Measurements from ENCODE around the gene ZNF474.
A peak's percentile ranks its signal among the peaks of the same experiment; 100 is the strongest.

ZNF474 gene

GRCh38 chr5:122099060-122099790 is 30.1 kb upstream of the ZNF474 start:
- ATAC-seq (ENCODE audit: low read depth) (peak; percentile 99), DNase-seq (ENCODE audit: low spot score) (peak; percentile 81)
- no peaks in the 10 kb centered on the region for H3K9me3 ChIP-seq (ENCODE audit: severe bottlenecking)
- H3K4me3 ChIP-seq (ENCODE audit: severe bottlenecking), result no peak overlapping the region
- H3K27me3 ChIP-seq (ENCODE audit: insufficient read depth, poor library complexity, severe bottlenecking), result no peaks in the 10 kb centered on the region
- H3K27ac ChIP-seq (ENCODE audit: poor library complexity, severe bottlenecking), result peak overlapping the region; percentile 1
- peaks cover 11% of the 10 kb centered on the region for H3K4me1 ChIP-seq (ENCODE audit: insufficient read depth, poor library complexity, severe bottlenecking)
- TF ChIP-seq, protein P1, sequence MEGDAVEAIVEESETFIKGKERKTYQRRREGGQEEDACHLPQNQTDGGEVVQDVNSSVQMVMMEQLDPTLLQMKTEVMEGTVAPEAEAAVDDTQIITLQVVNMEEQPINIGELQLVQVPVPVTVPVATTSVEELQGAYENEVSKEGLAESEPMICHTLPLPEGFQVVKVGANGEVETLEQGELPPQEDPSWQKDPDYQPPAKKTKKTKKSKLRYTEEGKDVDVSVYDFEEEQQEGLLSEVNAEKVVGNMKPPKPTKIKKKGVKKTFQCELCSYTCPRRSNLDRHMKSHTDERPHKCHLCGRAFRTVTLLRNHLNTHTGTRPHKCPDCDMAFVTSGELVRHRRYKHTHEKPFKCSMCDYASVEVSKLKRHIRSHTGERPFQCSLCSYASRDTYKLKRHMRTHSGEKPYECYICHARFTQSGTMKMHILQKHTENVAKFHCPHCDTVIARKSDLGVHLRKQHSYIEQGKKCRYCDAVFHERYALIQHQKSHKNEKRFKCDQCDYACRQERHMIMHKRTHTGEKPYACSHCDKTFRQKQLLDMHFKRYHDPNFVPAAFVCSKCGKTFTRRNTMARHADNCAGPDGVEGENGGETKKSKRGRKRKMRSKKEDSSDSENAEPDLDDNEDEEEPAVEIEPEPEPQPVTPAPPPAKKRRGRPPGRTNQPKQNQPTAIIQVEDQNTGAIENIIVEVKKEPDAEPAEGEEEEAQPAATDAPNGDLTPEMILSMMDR (IDR thresholded peaks at IDR 0.05; ENCODE audit: poor library complexity, severe bottlenecking), result no peak
- no peaks in the 10 kb centered on the region for H3K36me3 ChIP-seq (ENCODE audit: low read depth)

GRCh38 chr5:122101636-122102285 is 27.6 kb upstream of the ZNF474 start:
- TF ChIP-seq, protein P1 (IDR thresholded peaks at IDR 0.05; ENCODE audit: poor library complexity, severe bottlenecking), result peak; percentile 91
- Histone ChIP-seq H3K4me3 (ENCODE audit: severe bottlenecking) (no peak overlapping the region), H3K4me1 (ENCODE audit: insufficient read depth, poor library complexity, severe bottlenecking) (peaks cover 11% of the 10 kb centered on the region), H3K9me3 (ENCODE audit: severe bottlenecking) (no peaks in the 10 kb centered on the region), H3K36me3 (ENCODE audit: low read depth) (no peaks in the 10 kb centered on the region), H3K27me3 (ENCODE audit: insufficient read depth, poor library complexity, severe bottlenecking) (no peaks in the 10 kb centered on the region), H3K27ac (ENCODE audit: poor library complexity, severe bottlenecking) (no peak overlapping the region)
- ATAC-seq (ENCODE audit: low read depth) (peak; percentile 59; the same call in 2 of the 3 replicates), DNase-seq (ENCODE audit: low spot score) (no peak)

DNA sequence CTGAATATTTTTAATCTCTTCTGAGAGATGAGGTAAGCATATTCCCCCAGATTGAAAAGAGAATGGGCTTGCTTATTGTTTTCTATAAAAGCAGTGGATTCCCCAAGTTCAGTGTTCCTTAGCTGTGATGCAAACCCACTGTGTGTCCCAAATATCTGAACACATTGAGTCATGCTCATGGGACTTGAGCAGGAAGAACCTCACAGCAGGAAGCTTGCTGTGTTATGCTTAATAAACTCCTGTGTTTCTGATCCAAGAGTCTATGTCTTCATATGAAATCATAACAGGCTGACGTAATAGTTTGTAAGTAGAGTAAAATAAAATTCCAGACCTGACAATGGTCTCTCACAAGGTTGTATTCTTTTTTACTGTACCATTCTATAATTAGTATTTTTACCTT is 26.5 kb upstream of the ZNF474 start:
- ATAC-seq (ENCODE audit: low read depth) (no peak), DNase-seq (ENCODE audit: low spot score) (no peak)
- TF ChIP-seq, protein P1 (IDR thresholded peaks at IDR 0.05; ENCODE audit: poor library complexity, severe bottlenecking), result no peak
- Histone ChIP-seq H3K4me3 (ENCODE audit: severe bottlenecking) (no peak overlapping the region), H3K4me1 (ENCODE audit: insufficient read depth, poor library complexity, severe bottlenecking) (peaks cover 11% of the 10 kb centered on the region), H3K27me3 (ENCODE audit: insufficient read depth, poor library complexity, severe bottlenecking) (no peaks in the 10 kb centered on the region), H3K36me3 (ENCODE audit: low read depth) (no peaks in the 10 kb centered on the region), H3K9me3 (ENCODE audit: severe bottlenecking) (no peaks in the 10 kb centered on the region), H3K27ac (ENCODE audit: poor library complexity, severe bottlenecking) (no peak overlapping the region)

- TF ChIP-seq, protein P1 (IDR thresholded peaks at IDR 0.05; ENCODE audit: poor library complexity, severe bottlenecking), result no peak
- H3K36me3 ChIP-seq (ENCODE audit: low read depth), result no peaks in the 10 kb centered on the region
- H3K27ac ChIP-seq (ENCODE audit: poor library complexity, severe bottlenecking), result no peak overlapping the region
- DNase-seq (ENCODE audit: low spot score), result no peak
- H3K4me1 ChIP-seq (ENCODE audit: insufficient read depth, poor library complexity, severe bottlenecking), result no peaks in the 10 kb centered on the region
- no peak for ATAC-seq (ENCODE audit: low read depth)
- H3K4me3 ChIP-seq (ENCODE audit: severe bottlenecking), result no peak overlapping the region
- no peaks in the 10 kb centered on the region for H3K9me3 ChIP-seq (ENCODE audit: severe bottlenecking)
- H3K27me3 ChIP-seq (ENCODE audit: insufficient read depth, poor library complexity, severe bottlenecking), result no peaks in the 10 kb centered on the region
Measured at GRCh38 chr5:122105909-122106308, 23.4 kb upstream of the ZNF474 start.

GRCh38 chr5:122107016-122107415 is 22.3 kb upstream of the ZNF474 start:
- no peak overlapping the region for H3K27ac ChIP-seq (ENCODE audit: poor library complexity, severe bottlenecking)
- H3K27me3 ChIP-seq (ENCODE audit: insufficient read depth, poor library complexity, severe bottlenecking), result no peaks in the 10 kb centered on the region
- ATAC-seq (ENCODE audit: low read depth), result no peak
- no peaks in the 10 kb centered on the region for H3K9me3 ChIP-seq (ENCODE audit: severe bottlenecking)
- no peak overlapping the region for H3K4me3 ChIP-seq (ENCODE audit: severe bottlenecking)
- TF ChIP-seq, protein P1 (IDR thresholded peaks at IDR 0.05; ENCODE audit: poor library complexity, severe bottlenecking), result no peak
- no peaks in the 10 kb centered on the region for H3K36me3 ChIP-seq (ENCODE audit: low read depth)
- no peaks in the 10 kb centered on the region for H3K4me1 ChIP-seq (ENCODE audit: insufficient read depth, poor library complexity, severe bottlenecking)
- DNase-seq (ENCODE audit: low spot score), result no peak
